Measurements from ENCODE around the gene FBXO42.
"Not testable (repeated sequence)": the region's sequence is repeated elsewhere in the genome, so short reads cannot be mapped to it uniquely, and the experiment has no call there.

The FBXO42 gene

DNA sequence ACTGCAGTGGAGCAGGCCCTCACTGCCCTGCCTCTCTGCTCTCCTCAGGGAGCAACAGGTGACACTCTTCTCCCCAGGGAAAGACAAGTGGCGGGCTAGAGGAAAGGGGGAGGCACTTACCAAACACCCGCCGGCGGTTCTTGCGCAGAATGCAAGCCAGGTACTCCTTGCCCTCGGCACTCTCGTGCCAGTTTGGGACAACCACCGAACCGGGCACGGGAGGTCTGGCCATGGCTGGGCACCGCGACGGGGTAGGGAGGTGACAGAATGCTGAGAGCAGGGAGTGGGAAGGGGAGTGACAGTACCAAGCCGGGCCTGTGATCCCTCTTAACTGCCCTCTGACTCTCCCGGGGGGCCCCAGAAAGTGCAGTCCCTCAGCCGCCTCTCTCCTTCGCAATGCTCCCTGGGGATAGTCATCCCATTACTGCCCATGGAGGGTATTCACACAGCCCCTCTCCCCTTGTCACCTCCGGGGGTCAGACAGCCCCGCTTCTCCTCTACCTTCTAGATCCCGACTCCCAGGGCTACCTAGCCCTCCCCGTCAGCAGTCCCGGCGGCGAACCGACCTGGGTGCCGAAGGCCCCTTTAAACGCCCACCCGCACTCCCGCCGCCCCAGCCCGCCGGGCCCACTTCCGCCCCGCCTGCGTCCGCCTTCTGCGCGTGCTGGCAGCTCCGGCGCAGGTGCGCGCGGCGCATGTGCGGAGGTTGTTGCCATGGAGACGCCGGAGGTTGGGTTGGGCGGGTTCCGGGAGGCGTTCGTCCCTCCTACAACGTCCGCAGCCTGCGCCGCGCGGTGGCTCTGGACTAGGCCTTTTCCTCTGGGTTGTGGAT is 115.6 kb downstream of the FBXO42 start, which contains the start of gene CPLANE2:
Gene CPLANE2, minus strand, starts transcription at position 673 of the 832 bp plus-strand sequence. Its CDS starts 441 bp downstream, at position 232.
- H3K4me3 Mint-ChIP-seq: peak within 1 kb of the TSS; percentile 90
- H3K9me3 Mint-ChIP-seq (ENCODE audit: low read depth): no peaks in the 10 kb centered on the region
- H3K36me3 Mint-ChIP-seq: no peaks in the 10 kb centered on the region
- peak within 1 kb of the TSS; percentile 89 for H3K27ac Mint-ChIP-seq
- peaks cover 20% of the 10 kb centered on the region for H3K4me1 Mint-ChIP-seq (ENCODE audit: low read depth)
- H3K27me3 Mint-ChIP-seq: no peaks in the 10 kb centered on the region

DNA sequence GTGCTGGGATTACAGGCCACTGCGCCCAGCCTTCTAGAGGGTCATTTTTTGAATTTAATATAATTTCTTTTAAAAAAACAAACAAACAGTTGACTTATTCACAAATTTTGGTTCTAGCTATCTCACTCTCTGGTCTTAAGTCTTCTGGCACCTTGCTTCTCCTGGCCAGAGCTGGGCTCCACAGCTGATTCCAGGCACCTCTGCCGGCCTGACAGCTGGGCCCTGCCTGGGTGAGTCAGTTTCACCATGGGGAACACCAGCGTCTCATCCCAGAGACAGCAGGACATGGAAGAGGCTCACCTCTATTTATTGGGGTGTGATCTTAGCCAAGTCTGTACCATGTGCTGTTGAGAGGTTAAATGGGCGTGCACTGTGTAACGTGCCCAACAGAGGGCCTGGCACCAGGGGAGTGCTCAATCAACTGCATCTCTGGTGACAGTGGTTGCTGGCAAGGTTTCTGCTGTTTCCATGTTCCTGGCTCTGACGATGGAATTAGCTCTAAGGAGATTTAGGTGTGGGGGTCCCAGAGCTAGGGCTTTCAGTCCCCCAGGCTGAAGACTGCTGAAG is 116.3 kb downstream of the FBXO42 start:
- H3K27me3 Mint-ChIP-seq: no peaks in the 10 kb centered on the region
- H3K9me3 Mint-ChIP-seq (ENCODE audit: low read depth): no peaks in the 10 kb centered on the region
- peak overlapping the region; percentile 90 for H3K4me3 Mint-ChIP-seq
- H3K4me1 Mint-ChIP-seq (ENCODE audit: low read depth): peaks cover 20% of the 10 kb centered on the region
- H3K27ac Mint-ChIP-seq: peak overlapping the region; percentile 67
- no peaks in the 10 kb centered on the region for H3K36me3 Mint-ChIP-seq

DNA sequence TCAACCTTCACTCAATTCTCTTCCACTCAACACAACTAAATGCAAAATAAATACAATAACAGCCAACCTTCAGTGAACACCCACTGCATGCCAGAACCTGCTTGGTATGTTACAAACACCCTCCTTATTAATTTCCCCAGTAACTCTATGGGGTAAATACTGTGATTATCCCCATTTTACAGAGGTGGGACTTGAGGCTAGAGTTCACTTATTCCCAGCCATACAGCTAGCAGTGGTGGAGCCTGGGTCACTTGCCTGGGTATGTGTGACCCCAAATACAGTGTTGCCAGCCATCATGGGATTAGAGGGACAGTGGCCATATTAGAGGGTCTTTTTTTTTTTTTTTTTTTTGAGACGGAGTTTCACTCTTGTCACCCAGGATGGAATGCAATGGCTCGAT is 116.9 kb downstream of the FBXO42 start:
- Mint-ChIP-seq H3K9me3 (ENCODE audit: low read depth) (no peaks in the 10 kb centered on the region), H3K27ac (peak overlapping the region; percentile 6), H3K36me3 (no peaks in the 10 kb centered on the region), H3K4me1 (ENCODE audit: low read depth) (peaks cover 20% of the 10 kb centered on the region), H3K4me3 (peak overlapping the region; percentile 61), H3K27me3 (no peaks in the 10 kb centered on the region)

DNA sequence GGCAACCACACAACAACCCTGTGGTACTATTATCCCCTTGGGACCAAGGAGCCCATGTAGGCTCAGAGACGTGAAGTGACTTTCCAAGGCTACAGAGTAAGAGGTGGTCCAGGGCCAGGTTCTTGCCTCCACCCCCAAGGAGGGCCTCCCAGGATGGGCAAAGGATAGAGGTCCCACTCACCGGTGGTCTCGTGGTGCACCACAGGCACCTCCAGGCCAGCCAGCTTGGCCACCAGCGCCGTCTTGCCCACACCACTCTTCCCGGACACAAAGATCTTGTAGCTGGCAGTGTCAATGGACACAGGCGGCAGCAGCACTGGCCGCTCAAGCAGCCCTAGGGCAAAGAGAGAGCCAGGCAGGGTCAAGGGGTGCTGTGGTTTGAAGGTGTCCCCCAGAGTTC is 118.8 kb downstream of the FBXO42 start:
- H3K4me1 Mint-ChIP-seq (ENCODE audit: low read depth): peaks cover 19% of the 10 kb centered on the region
- peaks cover 3% of the 10 kb centered on the region for H3K27me3 Mint-ChIP-seq
- H3K27ac Mint-ChIP-seq: no peak overlapping the region
- H3K9me3 Mint-ChIP-seq (ENCODE audit: low read depth): no peaks in the 10 kb centered on the region
- no peak overlapping the region for H3K4me3 Mint-ChIP-seq
- no peaks in the 10 kb centered on the region for H3K36me3 Mint-ChIP-seq

DNA sequence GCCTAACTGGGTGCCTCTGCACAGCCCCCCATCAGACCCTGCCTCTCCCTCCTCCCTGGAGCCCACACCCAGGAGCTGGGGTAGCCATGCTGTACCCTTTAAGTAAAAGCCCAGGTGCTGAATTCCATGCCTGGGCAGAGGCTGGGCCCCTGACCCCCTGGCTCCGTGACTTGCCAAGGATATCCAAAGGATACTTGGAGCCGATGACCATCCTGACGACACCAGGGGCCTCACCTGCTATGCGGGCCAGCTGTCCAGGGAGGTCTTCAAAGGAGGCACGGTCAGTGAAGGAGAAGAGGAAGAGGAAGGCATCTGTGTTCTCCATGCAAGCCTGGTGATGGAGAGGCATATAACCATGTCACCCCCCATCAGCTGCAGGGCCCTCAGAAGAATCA is 120.0 kb downstream of the FBXO42 start:
- Mint-ChIP-seq H3K27me3 (peaks cover 6% of the 10 kb centered on the region), H3K9me3 (ENCODE audit: low read depth) (no peaks in the 10 kb centered on the region), H3K4me1 (ENCODE audit: low read depth) (peaks cover 17% of the 10 kb centered on the region)

DNA sequence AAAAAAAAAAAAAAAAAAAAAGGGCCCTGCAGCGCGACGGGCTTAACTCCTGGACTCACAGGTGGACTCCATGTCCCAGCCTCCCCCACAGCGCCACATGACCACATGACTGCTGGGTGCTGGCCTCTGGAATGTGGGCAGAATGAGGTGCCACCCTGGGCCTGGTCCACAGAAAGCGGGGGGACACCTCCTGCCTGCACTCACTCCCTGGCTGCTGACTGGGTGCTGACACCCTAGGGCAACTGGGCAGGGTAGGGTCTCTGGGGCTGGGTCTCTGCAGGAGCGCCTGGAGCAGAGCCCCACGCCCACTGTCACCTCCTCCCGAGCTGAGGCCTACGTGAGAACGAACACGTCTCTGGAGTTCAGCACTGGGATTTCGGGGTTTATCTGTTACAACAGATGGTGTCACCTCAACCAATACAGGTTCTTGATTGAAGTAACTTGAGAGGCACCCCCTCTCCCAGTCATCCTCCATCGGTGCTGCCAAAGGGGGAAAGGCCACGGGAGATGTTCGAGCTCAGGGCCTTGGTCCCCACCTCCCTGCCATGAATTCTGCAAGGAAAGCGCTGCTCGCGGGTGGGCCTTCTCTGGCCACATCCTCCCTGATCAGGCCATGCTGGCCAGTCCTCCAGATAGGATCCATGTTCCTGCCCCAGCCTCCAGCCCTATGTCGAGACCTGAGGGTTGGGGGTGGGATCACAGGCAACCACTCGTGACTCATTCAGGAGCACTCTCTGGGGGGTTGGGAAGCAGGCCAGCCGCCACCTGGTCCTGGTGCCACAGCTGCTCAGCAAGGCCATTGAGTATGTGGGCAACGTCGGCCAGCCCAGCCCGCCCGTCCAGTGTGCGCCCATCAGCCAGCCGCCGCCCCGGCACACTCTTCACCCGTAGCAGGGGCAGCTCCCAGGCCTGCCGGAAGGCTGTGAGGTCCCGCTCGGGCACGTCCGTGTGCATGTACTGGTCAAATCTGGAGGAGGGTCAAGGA is 120.7 kb downstream of the FBXO42 start:
- H3K4me1 Mint-ChIP-seq (ENCODE audit: low read depth): peaks cover 14% of the 10 kb centered on the region
- H3K9me3 Mint-ChIP-seq (ENCODE audit: low read depth): no peaks in the 10 kb centered on the region
- H3K36me3 Mint-ChIP-seq: no peaks in the 10 kb centered on the region
- peaks cover 6% of the 10 kb centered on the region for H3K27me3 Mint-ChIP-seq
- no peak overlapping the region for H3K4me3 Mint-ChIP-seq
- no peak overlapping the region for H3K27ac Mint-ChIP-seq

More for the DNA sequence above, 120.0 kb downstream of the FBXO42 start:
- H3K4me3 Mint-ChIP-seq: no peak overlapping the region
- no peaks in the 10 kb centered on the region for H3K36me3 Mint-ChIP-seq
- H3K27ac Mint-ChIP-seq: no peak overlapping the region

DNA sequence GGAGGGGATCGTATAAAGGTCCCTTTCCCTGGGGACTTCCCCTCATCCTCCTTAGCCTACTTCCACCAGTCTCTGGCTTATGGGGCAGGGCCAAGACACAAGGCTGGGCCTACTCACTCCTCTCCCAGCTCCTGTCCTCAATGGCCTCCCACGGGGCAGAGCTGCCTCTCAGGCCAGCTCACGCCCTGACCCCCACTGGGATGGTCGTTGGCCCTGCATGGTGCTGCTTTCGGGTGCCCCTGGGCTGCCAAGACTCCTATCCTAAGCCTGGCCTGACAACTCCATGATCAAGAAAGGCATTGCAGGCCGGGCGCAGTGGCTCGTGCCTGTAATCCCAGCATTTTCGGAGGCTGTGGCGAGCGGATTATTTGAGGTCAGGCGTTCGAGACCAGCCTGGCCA is 121.5 kb downstream of the FBXO42 start:
- Mint-ChIP-seq H3K9me3 (ENCODE audit: low read depth) (no peaks in the 10 kb centered on the region), H3K27ac (no peak overlapping the region), H3K36me3 (peaks cover 4% of the 10 kb centered on the region), H3K4me1 (ENCODE audit: low read depth) (peaks cover 11% of the 10 kb centered on the region), H3K27me3 (peaks cover 12% of the 10 kb centered on the region), H3K4me3 (no peak overlapping the region)

DNA sequence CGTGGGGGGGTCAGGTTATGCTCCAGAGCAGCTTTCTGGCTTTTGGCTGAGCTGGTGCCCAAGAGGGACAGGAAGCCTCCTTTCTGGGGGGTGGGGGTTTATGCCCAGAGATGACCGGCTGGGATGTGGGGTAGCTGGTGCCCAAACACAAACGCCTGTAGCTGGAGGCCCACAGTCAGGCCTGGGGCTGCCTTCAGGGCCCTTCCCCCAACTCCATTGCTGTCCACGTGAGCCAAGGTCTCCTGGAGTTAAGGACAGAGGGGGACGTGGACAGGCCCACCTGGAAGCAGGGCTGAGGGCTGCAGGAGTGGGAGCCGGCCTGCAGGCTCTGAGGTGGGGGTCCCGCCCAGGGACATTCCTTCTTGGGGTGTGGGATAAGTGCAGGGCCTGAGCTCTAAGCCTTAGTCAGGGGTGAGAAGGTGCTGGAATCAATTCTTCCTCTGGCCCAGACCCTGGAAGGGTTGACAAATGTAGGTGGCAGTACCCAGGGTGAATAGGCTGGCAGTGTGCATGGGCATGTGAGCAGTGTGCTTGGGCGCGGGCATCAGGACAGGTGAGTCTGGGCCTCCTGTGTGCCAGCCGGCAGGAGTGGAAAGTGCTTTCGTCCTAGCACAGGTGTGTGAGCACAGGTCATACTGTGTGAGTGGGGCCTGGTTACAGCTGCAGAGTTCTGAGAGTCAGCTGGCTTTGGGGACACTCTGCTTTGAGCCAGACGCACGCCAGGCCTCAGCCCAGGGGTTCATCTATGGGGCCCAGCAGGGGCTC is 122.1 kb downstream of the FBXO42 start:
- Mint-ChIP-seq H3K9me3 (ENCODE audit: low read depth) (no peaks in the 10 kb centered on the region), H3K4me1 (ENCODE audit: low read depth) (peaks cover 8% of the 10 kb centered on the region), H3K27ac (no peak overlapping the region), H3K27me3 (peaks cover 12% of the 10 kb centered on the region), H3K4me3 (no peak overlapping the region), H3K36me3 (peaks cover 4% of the 10 kb centered on the region)

DNA sequence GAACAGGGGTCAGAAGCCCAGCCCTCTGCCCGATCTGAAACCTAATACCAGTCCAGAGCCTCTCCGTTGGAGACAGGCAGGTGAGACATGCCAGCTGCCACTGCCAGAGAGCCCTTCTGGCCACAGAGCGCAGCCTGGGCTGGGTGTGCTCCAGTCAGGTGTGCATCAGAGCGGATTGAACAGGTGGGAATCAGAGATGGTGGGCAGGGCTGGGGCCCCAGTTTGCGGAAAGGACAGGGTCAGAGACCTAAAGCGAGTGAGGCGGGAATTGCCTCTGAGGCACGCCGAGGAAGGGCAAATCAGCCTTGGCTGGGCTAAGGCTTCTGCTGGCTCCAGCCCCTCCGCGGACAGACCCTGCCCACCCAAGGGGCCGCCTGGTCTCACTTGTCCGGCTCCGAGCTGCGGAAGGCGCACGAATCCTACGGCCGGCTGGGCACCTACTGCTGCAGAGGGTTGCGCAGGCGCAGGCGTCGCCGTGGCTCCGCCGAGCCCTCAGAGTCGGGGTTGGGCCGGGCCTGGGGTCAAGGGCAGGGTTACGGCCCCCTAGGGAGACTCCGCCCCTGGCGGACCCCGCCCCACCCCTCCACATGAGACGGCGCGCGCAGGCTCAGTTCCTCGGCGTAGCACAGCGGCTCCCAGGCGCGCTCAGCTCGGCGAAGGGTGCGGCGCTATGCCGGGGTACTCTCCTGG is 125.6 kb downstream of the FBXO42 start:
- Mint-ChIP-seq H3K27ac (no peak overlapping the region), H3K4me3 (no peak overlapping the region), H3K27me3 (peaks cover 15% of the 10 kb centered on the region), H3K36me3 (peaks cover 6% of the 10 kb centered on the region), H3K9me3 (ENCODE audit: low read depth) (no peaks in the 10 kb centered on the region), H3K4me1 (ENCODE audit: low read depth) (peaks cover 6% of the 10 kb centered on the region)

DNA sequence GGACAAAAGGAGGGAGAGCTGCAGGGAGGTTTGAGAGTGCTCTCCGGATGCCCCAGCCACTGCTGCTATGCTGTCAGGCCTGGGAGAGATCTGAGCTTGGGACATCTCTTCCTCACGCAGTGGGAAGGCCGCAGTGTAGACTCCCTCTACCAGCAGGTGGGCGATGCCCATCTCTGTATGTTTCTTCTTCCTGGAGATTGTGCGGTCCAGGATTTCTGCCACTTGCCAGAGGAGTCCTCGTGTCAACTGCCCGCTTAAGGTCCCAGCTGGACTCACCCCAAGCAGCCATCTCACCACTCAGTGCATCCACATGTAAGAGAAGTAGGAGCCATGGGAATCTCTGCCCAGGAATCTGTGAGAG is 126.2 kb downstream of the FBXO42 start:
- H3K4me3 Mint-ChIP-seq: no peak overlapping the region
- no peaks in the 10 kb centered on the region for H3K9me3 Mint-ChIP-seq (ENCODE audit: low read depth)
- H3K4me1 Mint-ChIP-seq (ENCODE audit: low read depth): peaks cover 6% of the 10 kb centered on the region
- peaks cover 15% of the 10 kb centered on the region for H3K27me3 Mint-ChIP-seq
- H3K36me3 Mint-ChIP-seq: peaks cover 6% of the 10 kb centered on the region
- H3K27ac Mint-ChIP-seq: no peak overlapping the region

DNA sequence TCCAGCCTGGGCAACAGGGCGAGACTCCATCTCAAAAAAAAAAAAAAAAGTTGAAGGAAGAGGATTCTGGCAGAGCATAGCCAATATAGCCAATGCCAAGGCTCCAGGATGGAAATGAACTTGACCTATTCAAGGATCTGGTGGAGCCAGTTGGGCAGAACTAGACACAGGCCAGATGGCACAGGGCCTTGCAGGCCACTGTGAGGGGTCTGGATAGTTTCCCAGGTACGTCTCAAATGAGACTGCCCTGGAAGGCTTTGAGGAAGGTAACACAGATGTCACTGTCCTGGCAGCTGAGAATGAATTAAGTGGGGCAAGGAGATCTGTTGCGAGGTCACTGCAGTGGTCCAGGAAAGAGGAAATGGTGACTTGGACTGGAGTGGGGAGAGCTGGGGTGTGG is 127.8 kb downstream of the FBXO42 start:
- Mint-ChIP-seq H3K9me3 (ENCODE audit: low read depth) (no peaks in the 10 kb centered on the region), H3K4me1 (ENCODE audit: low read depth) (peaks cover 6% of the 10 kb centered on the region), H3K36me3 (peaks cover 6% of the 10 kb centered on the region), H3K27me3 (peaks cover 15% of the 10 kb centered on the region), H3K4me3 (no peak overlapping the region), H3K27ac (no peak overlapping the region)

DNA sequence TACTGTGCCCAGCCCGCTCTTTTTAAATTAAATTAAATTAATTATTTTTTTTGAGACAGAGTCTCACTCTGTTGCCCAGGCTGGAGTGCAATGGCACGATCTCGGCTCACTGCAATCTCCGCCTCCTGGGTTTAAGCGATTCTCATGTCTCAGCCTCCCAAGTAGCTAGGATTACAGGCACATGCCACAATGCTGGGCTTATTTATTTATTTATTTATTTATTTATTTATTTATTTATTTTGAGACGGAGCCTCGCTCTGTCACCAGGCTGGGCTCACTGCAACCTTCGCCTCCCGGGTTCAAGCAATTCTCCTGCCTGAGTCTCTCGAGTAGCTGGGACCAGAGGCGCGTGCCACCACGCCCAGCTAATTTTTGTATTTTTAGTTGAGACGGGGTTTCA is 129.6 kb downstream of the FBXO42 start:
- not testable (repeated sequence) for H3K36me3 Mint-ChIP-seq; H3K4me3 Mint-ChIP-seq; H3K9me3 Mint-ChIP-seq (ENCODE audit: low read depth); H3K4me1 Mint-ChIP-seq (ENCODE audit: low read depth); H3K27ac Mint-ChIP-seq
- peaks cover 12% of the 10 kb centered on the region for H3K27me3 Mint-ChIP-seq

DNA sequence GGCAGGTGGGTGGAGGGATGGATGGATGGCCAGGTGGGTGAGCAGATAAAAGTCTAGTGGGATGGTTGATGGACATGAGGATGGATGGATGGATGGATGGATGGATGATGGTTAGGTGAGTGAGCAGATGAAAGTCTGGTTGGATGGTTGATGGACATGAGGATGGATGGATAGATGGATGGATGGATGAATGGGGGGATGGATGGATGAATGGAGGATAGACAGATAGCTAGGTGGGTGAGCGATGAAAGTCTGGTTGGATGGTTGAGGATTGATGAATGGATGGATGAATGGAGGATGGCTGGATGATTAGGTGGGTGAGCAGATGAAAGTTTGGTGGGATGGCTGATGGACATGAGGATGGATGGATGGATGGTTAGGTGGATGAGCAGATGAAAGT is 130.8 kb downstream of the FBXO42 start:
- no peaks in the 10 kb centered on the region for H3K9me3 Mint-ChIP-seq (ENCODE audit: low read depth)
- H3K4me1 Mint-ChIP-seq (ENCODE audit: low read depth): peaks cover 10% of the 10 kb centered on the region
- peaks cover 9% of the 10 kb centered on the region for H3K27me3 Mint-ChIP-seq
- H3K4me3 Mint-ChIP-seq: no peak overlapping the region
- H3K27ac Mint-ChIP-seq: no peak overlapping the region
- H3K36me3 Mint-ChIP-seq: peaks cover 6% of the 10 kb centered on the region

DNA sequence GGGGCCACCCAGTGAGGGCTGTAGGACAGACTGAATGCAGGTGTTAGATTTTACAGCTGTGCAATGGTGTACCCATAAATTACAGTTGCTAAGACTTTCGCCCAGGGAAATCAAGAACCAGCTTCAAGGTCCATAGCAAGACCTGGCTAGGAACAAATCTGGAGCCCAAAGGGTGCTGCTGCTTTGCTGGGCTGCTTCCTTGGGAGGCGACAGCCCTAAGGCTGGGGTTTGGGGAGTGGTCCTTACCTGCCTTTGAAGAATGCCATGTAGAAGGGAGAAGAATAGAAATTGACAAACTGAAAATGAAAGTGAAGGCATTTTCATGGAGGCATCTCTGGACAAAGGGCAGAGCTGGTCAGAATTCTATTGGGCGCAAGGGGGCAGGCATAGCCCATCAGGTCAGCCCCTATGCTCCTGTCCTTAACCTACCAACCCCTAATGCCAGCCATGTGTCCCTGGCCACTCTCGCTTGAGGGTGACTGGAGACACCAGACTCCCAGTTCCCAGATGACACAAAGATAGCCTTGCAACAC is 132.2 kb downstream of the FBXO42 start:
- Mint-ChIP-seq H3K36me3 (peaks cover 3% of the 10 kb centered on the region), H3K27me3 (peaks cover 3% of the 10 kb centered on the region), H3K4me3 (no peak overlapping the region), H3K4me1 (ENCODE audit: low read depth) (peaks cover 13% of the 10 kb centered on the region), H3K27ac (no peak overlapping the region), H3K9me3 (ENCODE audit: low read depth) (no peaks in the 10 kb centered on the region)

Data from activated naive CD8-positive, alpha-beta T cell (primary cell).